ENCODE results near the gene BAZ2B. TPM values are rescaled to one million over a fixed set of nuclear protein-coding genes. Genes with fewer than 3 reads are reported as not detected.

Gene BAZ2B
- total RNA-seq, 2 donors from 2014 or later: 16.8 to 19.7 TPM

DNA sequence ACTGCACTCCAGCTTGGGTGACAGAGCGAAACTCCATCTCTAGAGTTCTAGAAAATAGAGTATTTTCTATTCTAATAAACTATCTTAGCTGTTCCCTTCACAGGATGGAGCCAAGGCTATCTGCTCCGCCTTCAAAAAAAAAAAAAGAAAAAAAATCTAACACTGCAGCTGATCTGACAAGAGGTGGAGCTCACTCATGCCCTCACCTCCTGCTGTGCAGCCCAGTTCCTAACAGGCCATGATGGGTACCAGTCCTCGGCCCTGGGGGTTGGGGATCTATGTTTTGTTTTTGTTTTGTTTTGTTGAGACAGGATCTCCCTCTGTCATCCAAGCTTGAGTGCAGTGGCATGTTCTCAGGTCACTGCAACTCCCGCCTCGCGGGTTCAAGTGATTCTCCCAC, 332.8 kb downstream of the BAZ2B start:
- H3K27ac Mint-ChIP-seq: no peak overlapping the region
- DNase-seq: no peak
- no peak for ATAC-seq (replicated peaks in 1 of 2)
- no peaks in the 10 kb centered on the region for H3K9me3 Mint-ChIP-seq
- no peaks in the 10 kb centered on the region for H3K27me3 Mint-ChIP-seq (ENCODE audit: low read depth)
- no peaks in the 10 kb centered on the region for H3K36me3 Mint-ChIP-seq (ENCODE audit: insufficient read depth in 2 of 2)
- H3K4me3 Mint-ChIP-seq: no peak overlapping the region
- H3K4me1 Mint-ChIP-seq (ENCODE audit: low read depth): peaks cover 27% of the 10 kb centered on the region

DNA sequence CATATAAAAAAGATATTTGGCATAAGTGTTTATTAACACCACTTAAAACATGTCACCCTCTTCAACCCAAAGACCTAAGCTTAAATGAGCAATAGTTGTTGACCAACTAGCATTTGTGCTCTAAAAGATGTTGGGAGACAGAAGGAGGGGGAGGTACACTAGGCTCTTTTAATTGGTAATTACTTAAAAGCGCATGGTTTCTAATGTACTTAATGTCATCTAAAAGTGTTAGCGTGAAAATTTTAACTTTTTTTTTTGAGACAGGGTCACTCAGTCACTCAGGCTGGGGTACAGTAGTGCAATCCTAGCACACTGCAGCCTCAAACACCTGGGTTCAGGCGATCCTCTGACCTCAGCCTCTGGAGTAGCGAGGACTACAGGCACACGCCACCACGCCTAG, 335.3 kb downstream of the BAZ2B start:
- ATAC-seq (replicated peaks in 1 of 2): no peak
- peaks cover 18% of the 10 kb centered on the region for H3K4me1 Mint-ChIP-seq (ENCODE audit: low read depth)
- no peak overlapping the region for H3K4me3 Mint-ChIP-seq
- no peaks in the 10 kb centered on the region for H3K27me3 Mint-ChIP-seq (ENCODE audit: low read depth)
- no peak for DNase-seq
- H3K27ac Mint-ChIP-seq: no peak overlapping the region
- no peaks in the 10 kb centered on the region for H3K9me3 Mint-ChIP-seq
- H3K36me3 Mint-ChIP-seq (ENCODE audit: insufficient read depth in 2 of 2): no peaks in the 10 kb centered on the region

DNA sequence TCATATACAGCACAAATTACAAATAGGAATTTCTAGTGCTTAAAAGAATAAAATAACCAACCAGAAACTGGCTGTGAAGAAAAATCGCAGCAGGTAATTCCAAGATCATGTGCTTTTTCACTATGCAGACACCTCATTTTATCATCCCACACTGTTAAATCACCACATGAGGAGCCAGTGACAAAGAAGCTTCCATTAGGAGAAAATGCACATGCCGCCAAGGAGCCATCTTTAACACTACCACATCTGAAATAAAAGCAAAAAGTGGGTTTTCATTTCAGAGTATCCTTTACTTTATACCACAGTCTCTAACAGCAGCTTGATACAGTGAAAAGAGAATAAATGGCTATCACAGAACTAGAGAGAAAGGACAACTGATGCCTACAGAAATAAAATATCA, 336.6 kb downstream of the BAZ2B start:
- H3K9me3 Mint-ChIP-seq: no peaks in the 10 kb centered on the region
- no peak overlapping the region for H3K27ac Mint-ChIP-seq
- peaks cover 5% of the 10 kb centered on the region for H3K4me1 Mint-ChIP-seq (ENCODE audit: low read depth)
- ATAC-seq (replicated peaks in 1 of 2) (no peak), DNase-seq (no peak)
- H3K4me3 Mint-ChIP-seq: no peak overlapping the region
- no peaks in the 10 kb centered on the region for H3K27me3 Mint-ChIP-seq (ENCODE audit: low read depth)
- H3K36me3 Mint-ChIP-seq (ENCODE audit: insufficient read depth in 2 of 2): peaks cover 1 to 2% of the 10 kb centered on the region in 2 donors

DNA sequence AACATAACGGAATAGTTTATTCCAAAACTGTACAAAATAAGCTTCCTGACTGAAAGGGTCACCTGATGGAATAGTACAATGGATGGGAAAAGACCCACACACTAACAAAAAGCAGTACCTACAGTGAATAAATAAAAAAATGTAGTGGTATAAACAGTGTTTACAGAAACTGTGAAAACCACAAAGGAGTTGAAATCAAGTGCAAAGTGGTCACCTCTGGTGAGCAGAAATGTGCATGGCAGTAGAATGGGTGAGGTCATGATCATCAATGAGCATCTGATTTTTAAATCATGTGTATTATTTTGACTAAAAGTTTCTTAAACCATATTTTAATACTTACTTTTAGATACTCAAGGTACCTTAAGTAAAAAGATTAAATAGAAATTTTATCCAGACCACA, 341.2 kb downstream of the BAZ2B start:
- no peak overlapping the region for H3K27ac Mint-ChIP-seq
- no peak for ATAC-seq (replicated peaks in 1 of 2)
- DNase-seq: no peak
- peaks cover 3 to 4% of the 10 kb centered on the region in 2 donors for H3K36me3 Mint-ChIP-seq (ENCODE audit: insufficient read depth in 2 of 2)
- H3K27me3 Mint-ChIP-seq (ENCODE audit: low read depth): no peaks in the 10 kb centered on the region
- H3K4me3 Mint-ChIP-seq: no peak overlapping the region
- no peaks in the 10 kb centered on the region for H3K9me3 Mint-ChIP-seq
- no peaks in the 10 kb centered on the region for H3K4me1 Mint-ChIP-seq (ENCODE audit: low read depth)

DNA sequence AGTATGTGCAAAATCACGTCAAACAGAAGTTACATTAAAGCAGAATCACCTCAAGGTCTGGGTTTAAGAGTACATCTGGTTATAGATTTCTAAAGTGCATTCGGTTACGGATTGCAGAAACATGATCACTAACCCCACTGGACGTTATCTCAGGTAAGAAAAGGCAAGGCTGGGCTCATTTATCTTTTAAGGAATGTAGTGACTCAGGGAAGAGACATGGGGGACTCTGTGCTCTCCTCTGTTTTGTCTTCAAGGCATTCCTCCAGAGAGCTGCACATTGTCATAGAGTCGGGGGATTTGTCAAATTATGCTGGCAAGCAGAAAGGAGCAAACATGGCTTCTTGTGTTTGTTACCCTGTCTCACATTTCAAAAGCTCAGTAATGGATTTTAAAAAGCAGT, 344.2 kb downstream of the BAZ2B start:
- Mint-ChIP-seq H3K4me3 (no peak overlapping the region), H3K36me3 (ENCODE audit: insufficient read depth in 2 of 2) (peaks cover 3 to 7% of the 10 kb centered on the region in 2 donors)

DNA sequence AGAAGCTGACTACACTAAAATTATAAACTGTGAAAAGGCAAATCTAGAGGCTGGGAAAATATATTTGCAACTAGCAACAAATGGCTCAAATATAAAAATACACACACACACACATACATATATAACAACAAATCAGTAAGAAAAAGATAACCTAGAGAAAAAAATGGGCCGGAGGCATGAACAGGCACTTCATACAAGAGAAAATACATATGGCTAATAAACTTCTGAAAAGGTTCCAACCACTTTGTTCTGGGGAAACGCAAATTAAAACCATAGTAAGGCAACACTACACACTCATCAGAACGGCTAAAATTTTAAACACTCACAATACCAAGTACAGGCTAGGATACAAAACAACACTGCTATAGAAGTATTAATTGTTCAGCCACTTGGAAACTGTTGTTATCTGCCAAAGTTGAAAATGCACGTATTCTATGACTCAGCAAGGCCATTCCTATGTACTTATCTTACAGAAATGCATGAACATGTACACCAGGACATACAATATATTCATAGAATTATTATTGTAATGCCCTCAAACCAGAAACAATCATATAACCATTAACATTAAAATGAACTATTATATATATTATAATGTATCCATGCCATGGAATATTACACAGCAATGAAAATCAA, 345.5 kb downstream of the BAZ2B start:
- Mint-ChIP-seq H3K9me3 (no peaks in the 10 kb centered on the region), H3K36me3 (ENCODE audit: insufficient read depth in 2 of 2) (peaks cover 3 to 9% of the 10 kb centered on the region in 2 donors), H3K4me1 (ENCODE audit: low read depth) (no peaks in the 10 kb centered on the region), H3K27me3 (ENCODE audit: low read depth) (no peaks in the 10 kb centered on the region), H3K4me3 (no peak overlapping the region), H3K27ac (no peak overlapping the region)
- ATAC-seq (replicated peaks in 1 of 2): no peak
- DNase-seq: no peak

More for the DNA sequence above, 344.2 kb downstream of the BAZ2B start:
- no peaks in the 10 kb centered on the region for H3K9me3 Mint-ChIP-seq
- no peaks in the 10 kb centered on the region for H3K27me3 Mint-ChIP-seq (ENCODE audit: low read depth)
- ATAC-seq (replicated peaks in 1 of 2): no peak
- DNase-seq: no peak
- H3K27ac Mint-ChIP-seq: no peak overlapping the region
- H3K4me1 Mint-ChIP-seq (ENCODE audit: low read depth): no peaks in the 10 kb centered on the region

Other genes starting within 250 kb of the BAZ2B start
- gene MARCHF7, start 96.0 kb upstream of the BAZ2B start, total RNA-seq: 100 to 1,000 TPM in 1 of 2 donors, 10 to 100 TPM in 1; 91.4 to 104 TPM
- gene CD302, start 181.7 kb upstream of the BAZ2B start, total RNA-seq: under 1 TPM; 0.72 to 0.88 TPM